GM12875 (cell line): ENCODE results near the gene THSD4.

Experiments used
- H3K4me3 ChIP-seq: one replicate; pipeline ENCODE4 v1.5.1; 2011; ENCODE audit warnings: low read depth, low read length, control low read depth
- TF ChIP-seq, protein P1 (sequence below): IDR thresholded peaks from 2 replicates; pipeline ENCODE4 v1.5.1; 2011; ENCODE audit warnings: low read depth, mild to moderate bottlenecking, control low read depth, inconsistent platforms, low read length, moderate library complexity, borderline replicate concordance; ENCODE audit not compliant: insufficient read depth

The THSD4 gene

GRCh38 chr15:71562251-71562650 is 447.0 kb downstream of the THSD4 start:
- H3K4me3 ChIP-seq, result no peak overlapping the region
- TF ChIP-seq, protein P1, sequence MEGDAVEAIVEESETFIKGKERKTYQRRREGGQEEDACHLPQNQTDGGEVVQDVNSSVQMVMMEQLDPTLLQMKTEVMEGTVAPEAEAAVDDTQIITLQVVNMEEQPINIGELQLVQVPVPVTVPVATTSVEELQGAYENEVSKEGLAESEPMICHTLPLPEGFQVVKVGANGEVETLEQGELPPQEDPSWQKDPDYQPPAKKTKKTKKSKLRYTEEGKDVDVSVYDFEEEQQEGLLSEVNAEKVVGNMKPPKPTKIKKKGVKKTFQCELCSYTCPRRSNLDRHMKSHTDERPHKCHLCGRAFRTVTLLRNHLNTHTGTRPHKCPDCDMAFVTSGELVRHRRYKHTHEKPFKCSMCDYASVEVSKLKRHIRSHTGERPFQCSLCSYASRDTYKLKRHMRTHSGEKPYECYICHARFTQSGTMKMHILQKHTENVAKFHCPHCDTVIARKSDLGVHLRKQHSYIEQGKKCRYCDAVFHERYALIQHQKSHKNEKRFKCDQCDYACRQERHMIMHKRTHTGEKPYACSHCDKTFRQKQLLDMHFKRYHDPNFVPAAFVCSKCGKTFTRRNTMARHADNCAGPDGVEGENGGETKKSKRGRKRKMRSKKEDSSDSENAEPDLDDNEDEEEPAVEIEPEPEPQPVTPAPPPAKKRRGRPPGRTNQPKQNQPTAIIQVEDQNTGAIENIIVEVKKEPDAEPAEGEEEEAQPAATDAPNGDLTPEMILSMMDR, result no peak

GRCh38 chr15:71564217-71564616 is 448.9 kb downstream of the THSD4 start:
- no peak overlapping the region for H3K4me3 ChIP-seq
- TF ChIP-seq, protein P1, result no peak

GRCh38 chr15:71565006-71565405 is 449.7 kb downstream of the THSD4 start:
- H3K4me3 ChIP-seq, result no peak overlapping the region
- TF ChIP-seq, protein P1, result no peak

- no peak overlapping the region for H3K4me3 ChIP-seq
- TF ChIP-seq, protein P1, result no peak
Measured at GRCh38 chr15:71565631-71566160, 450.4 kb downstream of the THSD4 start.

- TF ChIP-seq, protein P1, result no peak
- H3K4me3 ChIP-seq, result no peak overlapping the region
Measured at GRCh38 chr15:71566226-71566625, 451.0 kb downstream of the THSD4 start.

DNA sequence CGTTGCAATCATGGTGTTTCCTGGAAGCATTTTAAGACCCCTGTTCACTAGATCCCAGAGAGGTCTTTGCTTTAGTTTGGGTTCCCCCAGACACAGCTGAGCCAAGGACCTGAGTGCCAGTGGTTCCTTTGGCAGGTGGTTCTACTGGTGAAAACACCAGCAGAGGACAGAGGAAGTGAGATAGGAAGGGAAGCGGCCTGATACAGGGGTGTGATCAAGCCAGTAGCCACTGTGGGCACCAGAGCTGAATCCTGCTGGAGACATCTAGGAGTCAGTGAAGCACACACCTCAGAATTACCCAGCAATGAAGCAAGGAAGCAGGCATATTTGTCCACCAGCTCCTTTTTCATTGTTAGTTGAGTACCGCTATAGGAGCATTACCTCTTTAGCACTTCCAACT is 451.9 kb downstream of the THSD4 start:
- TF ChIP-seq, protein P1, result no peak
- no peak overlapping the region for H3K4me3 ChIP-seq

GRCh38 chr15:71568227-71568626 is 453.0 kb downstream of the THSD4 start:
- H3K4me3 ChIP-seq, result no peak overlapping the region
- TF ChIP-seq, protein P1, result no peak
